CD4-positive, alpha-beta T cell (primary cell): ENCODE results near the gene DCTN1. TPM values are rescaled to one million over a fixed set of nuclear protein-coding genes. Genes with fewer than 3 reads are reported as not detected.

Experiments
- ATAC-seq: fragments of 200-7000 bp; cut with Tn5 transposase; one replicate; pipeline ENCODE4 v1.10.0; 2022; ENCODE audit warnings: mild to moderate bottlenecking; ENCODE audit not compliant: poor library complexity
- CTCF ChIA-PET: fragments of 350-600 bp; sonication (Branson Sonifier 250); formaldehyde crosslinking; loops from one replicate; lab custom pipeline; 2021; ENCODE audit warnings: antibody characterized with exemption, inconsistent platforms; lab: Charles Lee
- POLR2A ChIA-PET: fragments of 350-600 bp; sonication (Branson Sonifier 250); formaldehyde crosslinking; loops from one replicate; lab custom pipeline; 2021; ENCODE audit warnings: antibody characterized with exemption, inconsistent platforms; lab: Charles Lee
- DNase-seq, 14 experiments: peaks; one replicate each; pipeline ENCODE4 v3.0.0-alpha.2; 2013 to 2020; ENCODE audit warnings: mixed read lengths in 2 of 14
- H3K27ac ChIP-seq, 2 donors: one replicate each; pipeline versions ENCODE4 v1.5.1 to v1.7.0; 2013; ENCODE audit warnings: low read length in 2 of 2, low read depth in 1 of 2, mild to moderate bottlenecking in 1 of 2
- H3K27me3 ChIP-seq, 2 experiments: 1 replicate in 1 of 2; 2 replicates in 1 of 2; pipeline versions ENCODE4 v1.6.1 to v1.7.0; 2013; ENCODE audit warnings: low read length in 2 of 2, control low read depth in 1 of 2, mild to moderate bottlenecking in 1 of 2, moderate library complexity in 1 of 2; ENCODE audit not compliant: insufficient read depth in 2 of 2, control insufficient read depth in 1 of 2
- H3K36me3 ChIP-seq: one replicate; pipeline ENCODE4 v1.6.1; 2013; ENCODE audit warnings: low read length, control low read depth; ENCODE audit not compliant: insufficient read depth
- H3K4me1 ChIP-seq: one replicate; pipeline ENCODE4 v1.6.1; 2013; ENCODE audit warnings: low read length, control low read depth; ENCODE audit not compliant: insufficient read depth
- H3K4me3 ChIP-seq: one replicate; pipeline ENCODE4 v1.5.1; 2013; ENCODE audit warnings: mild to moderate bottlenecking, low read length, moderate library complexity
- H3K9me3 ChIP-seq, 2 experiments: 1 replicate in 1 of 2; 2 replicates in 1 of 2; pipeline versions ENCODE4 v1.6.1 to v1.7.0; 2013; ENCODE audit warnings: low read length in 2 of 2, mild to moderate bottlenecking in 2 of 2, control low read depth in 1 of 2, moderate library complexity in 1 of 2; ENCODE audit not compliant: control insufficient read depth in 1 of 2, insufficient read depth in 1 of 2
- H3K27ac Mint-ChIP-seq: one replicate; pipeline ENCODE4 v1.8.0; 2020; ENCODE audit warnings: mixed read lengths
- H3K27me3 Mint-ChIP-seq: one replicate; pipeline ENCODE4 v1.8.0; 2021; ENCODE audit warnings: mixed read lengths
- H3K36me3 Mint-ChIP-seq: one replicate; pipeline ENCODE4 v1.8.0; 2021; ENCODE audit warnings: low read depth, mixed read lengths
- H3K4me1 Mint-ChIP-seq: one replicate; pipeline ENCODE4 v1.8.0; 2021; ENCODE audit warnings: low read depth, mixed read lengths
- H3K4me3 Mint-ChIP-seq: one replicate; pipeline ENCODE4 v1.8.0; 2020; ENCODE audit warnings: mild to moderate bottlenecking, mixed read lengths
- H3K9me3 Mint-ChIP-seq: one replicate; pipeline ENCODE4 v1.8.0; 2020; ENCODE audit warnings: mixed read lengths
- intact Hi-C, 2 experiments: fragments of 100-400 bp; cut with DNase I in 1 of 2; cut with micrococcal nuclease in 1 of 2; formaldehyde crosslinking; loops; one replicate each; pipeline versions ENCODE4 v1.15.1 to v1.9.0; 2023 to 2025; cut with DNase I, micrococcal nuclease
- total RNA-seq, 174 experiments: library from RNA in 2 of 174; stranded (reverse) in 2 of 174; gene quantifications; one replicate each; pipeline ENCODE4 v1.2.3 and lab custom pipeline; 2021 to 2026
- TF ChIP-seq, protein P1 (sequence below): fragments of 200-600 bp; IDR thresholded peaks from one replicate; pipeline ENCODE4 v1.8.0; 2022; ENCODE audit warnings: antibody characterized with exemption, mild to moderate bottlenecking

Gene DCTN1
- total RNA-seq, 2 experiments from 2014 or later, result 51.4 to 60.7 TPM

DNA sequence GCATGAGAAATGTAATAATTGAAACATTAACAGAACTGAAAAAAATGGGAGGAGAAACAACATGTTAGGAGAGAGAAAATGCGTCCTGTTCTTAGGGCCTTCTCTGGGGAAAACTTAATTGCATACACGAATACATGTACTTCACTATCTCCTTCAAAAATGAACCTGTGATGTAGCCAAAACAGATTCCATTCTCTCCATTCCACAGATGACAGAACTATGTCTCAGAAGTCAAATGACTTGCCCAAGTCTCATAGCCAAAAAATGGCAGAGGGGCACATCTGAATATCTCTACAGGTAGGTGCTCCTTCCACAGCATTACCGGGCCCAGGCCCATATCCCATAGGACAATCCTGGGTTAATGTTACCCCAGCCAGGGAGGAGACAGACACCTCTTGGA is 3.9 kb upstream of the DCTN1 start:
- Mint-ChIP-seq H3K4me1 (peaks cover 35% of the 10 kb centered on the region), H3K27me3 (no peaks in the 10 kb centered on the region), H3K36me3 (peaks cover 11% of the 10 kb centered on the region), H3K4me3 (no peak overlapping the region), H3K27ac (no peak overlapping the region), H3K9me3 (no peaks in the 10 kb centered on the region)
- ATAC-seq (no peak), DNase-seq (no peak)
- no peak overlapping the region for H3K4me3 ChIP-seq
- H3K36me3 ChIP-seq, result peaks cover 8% of the 10 kb centered on the region
- H3K9me3 ChIP-seq, result no peaks in the 10 kb centered on the region
- no peak overlapping the region for H3K27ac ChIP-seq
- CTCF ChIA-PET, result no interaction called here
- TF ChIP-seq, protein P1, sequence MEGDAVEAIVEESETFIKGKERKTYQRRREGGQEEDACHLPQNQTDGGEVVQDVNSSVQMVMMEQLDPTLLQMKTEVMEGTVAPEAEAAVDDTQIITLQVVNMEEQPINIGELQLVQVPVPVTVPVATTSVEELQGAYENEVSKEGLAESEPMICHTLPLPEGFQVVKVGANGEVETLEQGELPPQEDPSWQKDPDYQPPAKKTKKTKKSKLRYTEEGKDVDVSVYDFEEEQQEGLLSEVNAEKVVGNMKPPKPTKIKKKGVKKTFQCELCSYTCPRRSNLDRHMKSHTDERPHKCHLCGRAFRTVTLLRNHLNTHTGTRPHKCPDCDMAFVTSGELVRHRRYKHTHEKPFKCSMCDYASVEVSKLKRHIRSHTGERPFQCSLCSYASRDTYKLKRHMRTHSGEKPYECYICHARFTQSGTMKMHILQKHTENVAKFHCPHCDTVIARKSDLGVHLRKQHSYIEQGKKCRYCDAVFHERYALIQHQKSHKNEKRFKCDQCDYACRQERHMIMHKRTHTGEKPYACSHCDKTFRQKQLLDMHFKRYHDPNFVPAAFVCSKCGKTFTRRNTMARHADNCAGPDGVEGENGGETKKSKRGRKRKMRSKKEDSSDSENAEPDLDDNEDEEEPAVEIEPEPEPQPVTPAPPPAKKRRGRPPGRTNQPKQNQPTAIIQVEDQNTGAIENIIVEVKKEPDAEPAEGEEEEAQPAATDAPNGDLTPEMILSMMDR, result no peak
- H3K4me1 ChIP-seq, result peaks cover 42% of the 10 kb centered on the region
- no peaks in the 10 kb centered on the region for H3K27me3 ChIP-seq
- intact Hi-C loops, result no loop called here
- POLR2A ChIA-PET, result no interaction called here

DNA sequence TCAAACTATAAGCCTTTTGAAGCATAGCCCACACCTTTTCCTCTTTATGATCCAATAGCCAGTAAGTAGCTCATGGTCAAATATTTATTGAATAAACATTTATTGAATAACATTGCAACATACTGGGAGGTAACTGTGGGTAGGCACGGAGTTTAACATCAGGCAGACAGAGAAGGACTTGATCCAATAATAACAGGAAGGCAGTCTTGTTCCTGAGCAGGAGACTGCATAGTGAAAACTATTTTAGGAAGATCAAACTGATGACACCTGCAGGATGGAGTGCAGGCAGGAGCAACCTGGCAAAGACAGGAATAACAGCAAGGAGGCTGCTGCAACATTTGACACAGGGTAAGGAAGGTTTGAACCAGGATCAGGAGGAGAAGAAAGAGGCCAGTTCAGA is 3.1 kb upstream of the DCTN1 start:
- POLR2A ChIA-PET, result no interaction called here

DNA sequence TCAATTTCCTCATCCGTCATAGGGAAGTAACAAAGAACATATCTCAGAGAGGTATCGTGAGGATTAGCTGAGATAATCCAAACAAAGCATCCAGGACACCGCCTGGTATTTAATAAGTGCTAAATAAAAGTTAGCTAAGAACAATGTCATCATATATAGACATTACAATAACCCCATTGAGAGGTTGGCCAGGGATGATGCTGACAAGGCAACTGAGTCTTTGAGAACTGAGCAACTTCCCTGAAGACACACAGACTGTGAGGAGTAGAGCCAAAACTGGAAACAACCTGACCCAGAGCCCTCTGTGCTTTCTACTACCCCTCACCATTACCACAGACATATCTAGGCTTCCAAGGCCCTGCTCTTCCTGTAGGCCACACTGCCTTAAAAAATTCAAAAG is 1.6 kb upstream of the DCTN1 start:
- peaks cover 23% of the 10 kb centered on the region for H3K36me3 ChIP-seq
- H3K27me3 ChIP-seq, result no peaks in the 10 kb centered on the region
- TF ChIP-seq, protein P1, result no peak
- no peak overlapping the region for H3K4me3 ChIP-seq
- no peak overlapping the region for H3K27ac ChIP-seq
- peaks cover 30% of the 10 kb centered on the region for H3K4me1 ChIP-seq
- Mint-ChIP-seq H3K27me3 (no peaks in the 10 kb centered on the region), H3K4me3 (no peak overlapping the region), H3K9me3 (no peaks in the 10 kb centered on the region), H3K27ac (no peak overlapping the region), H3K4me1 (peaks cover 42% of the 10 kb centered on the region), H3K36me3 (peaks cover 24% of the 10 kb centered on the region)
- no peak for ATAC-seq
- no peaks in the 10 kb centered on the region for H3K9me3 ChIP-seq
- intact Hi-C loops, result no loop called here
- ChIA-PET CTCF (interaction anchor here (1.4 to 1.7 kb wide), 2 partner anchors 10 to 47 kb away, joined by 3 to 7 read pairs; no protein-coding TSS in a partner anchor), POLR2A (interaction anchor here (1.0 kb wide), 1 partner anchor 10 kb away, joined by 4 read pairs; no protein-coding TSS in a partner anchor)
- DNase-seq, result no peak

More for the DNA sequence above, 3.1 kb upstream of the DCTN1 start:
- Mint-ChIP-seq H3K27me3 (no peaks in the 10 kb centered on the region), H3K4me1 (peaks cover 42% of the 10 kb centered on the region), H3K27ac (no peak overlapping the region), H3K36me3 (peaks cover 11% of the 10 kb centered on the region), H3K4me3 (no peak overlapping the region), H3K9me3 (no peaks in the 10 kb centered on the region)
- ATAC-seq, result no peak
- H3K27ac ChIP-seq, result no peak overlapping the region
- DNase-seq, result no peak
- TF ChIP-seq, protein P1, result no peak
- H3K36me3 ChIP-seq, result peaks cover 8% of the 10 kb centered on the region
- H3K4me3 ChIP-seq, result no peak overlapping the region
- no peaks in the 10 kb centered on the region for H3K9me3 ChIP-seq
- CTCF ChIA-PET, result no interaction called here
- no peaks in the 10 kb centered on the region for H3K27me3 ChIP-seq
- intact Hi-C loops, result no loop called here
- H3K4me1 ChIP-seq, result peaks cover 37% of the 10 kb centered on the region
